C1 segment of cervical spinal cord (tissue), 14 donors: ENCODE measurements around the gene PGS1.
A peak's percentile ranks its signal among the peaks of the same experiment; 100 is the strongest.
"Not testable (repeated sequence)": the region's sequence is repeated elsewhere in the genome, so short reads cannot be mapped to it uniquely, and the experiment has no call there.

Source experiments
- DNase-seq, 14 donors: peaks; one replicate each; lab custom pipeline; 2025; lab: John Stamatoyannopoulos, UW

The PGS1 gene

GRCh38 chr17:78444392-78444791, 65.9 kb downstream of the PGS1 start:
- DNase-seq, result no peak

DNA sequence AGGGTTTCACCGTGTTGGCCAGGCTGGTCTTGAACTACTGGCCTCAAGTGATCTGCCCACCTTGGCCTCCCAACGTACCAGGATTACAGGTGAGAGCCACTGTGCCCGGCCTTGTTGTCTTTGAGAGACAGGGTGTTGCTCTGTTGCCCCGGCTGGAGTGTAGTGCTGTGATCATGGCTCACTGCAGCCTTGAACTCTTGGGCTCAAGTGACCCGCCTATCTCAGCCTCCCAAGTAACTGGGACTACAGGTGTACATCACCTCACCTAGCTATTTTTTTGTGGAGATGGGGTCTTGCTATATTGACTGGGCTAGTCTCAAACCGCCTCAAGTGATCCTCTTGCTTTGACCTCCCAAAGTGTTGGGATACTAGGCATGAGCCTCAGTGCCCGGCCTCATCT, 68.4 kb downstream of the PGS1 start:
- DNase-seq, result no peak

DNA sequence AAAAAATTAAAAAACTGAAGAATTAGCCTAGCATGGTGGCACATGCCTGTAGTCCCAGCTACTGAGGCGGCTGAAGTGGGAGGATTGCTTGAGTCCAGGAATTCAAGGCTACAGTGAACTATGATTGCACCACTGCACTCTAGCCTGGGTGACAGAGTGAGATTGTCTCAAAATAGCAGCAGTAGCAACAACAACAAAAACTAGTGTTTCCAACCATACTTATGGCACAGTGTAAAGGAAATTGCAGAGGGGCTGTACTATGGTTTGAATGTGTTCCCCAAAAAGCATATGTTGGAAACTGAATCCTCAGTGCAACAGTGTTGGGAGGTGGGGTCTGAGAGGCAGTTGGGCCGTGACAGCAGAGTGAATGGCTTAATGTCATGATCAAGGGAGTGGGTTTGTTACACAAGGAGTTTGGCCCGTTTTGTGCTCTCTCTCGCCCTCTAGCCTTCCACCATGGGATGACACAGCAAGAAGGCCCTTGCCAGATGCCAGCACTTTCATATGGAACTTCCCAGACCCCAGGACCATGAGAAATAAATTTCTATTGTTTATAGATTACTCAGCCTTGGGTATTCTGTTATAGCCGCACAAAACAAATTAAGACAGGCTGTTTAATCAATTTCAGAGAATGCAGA, 70.0 kb downstream of the PGS1 start:
- DNase-seq, result no peak

GRCh38 chr17:78449983-78450595, 71.6 kb downstream of the PGS1 start:
- peak in 1 of 14 donors; percentile 35 for DNase-seq

DNA sequence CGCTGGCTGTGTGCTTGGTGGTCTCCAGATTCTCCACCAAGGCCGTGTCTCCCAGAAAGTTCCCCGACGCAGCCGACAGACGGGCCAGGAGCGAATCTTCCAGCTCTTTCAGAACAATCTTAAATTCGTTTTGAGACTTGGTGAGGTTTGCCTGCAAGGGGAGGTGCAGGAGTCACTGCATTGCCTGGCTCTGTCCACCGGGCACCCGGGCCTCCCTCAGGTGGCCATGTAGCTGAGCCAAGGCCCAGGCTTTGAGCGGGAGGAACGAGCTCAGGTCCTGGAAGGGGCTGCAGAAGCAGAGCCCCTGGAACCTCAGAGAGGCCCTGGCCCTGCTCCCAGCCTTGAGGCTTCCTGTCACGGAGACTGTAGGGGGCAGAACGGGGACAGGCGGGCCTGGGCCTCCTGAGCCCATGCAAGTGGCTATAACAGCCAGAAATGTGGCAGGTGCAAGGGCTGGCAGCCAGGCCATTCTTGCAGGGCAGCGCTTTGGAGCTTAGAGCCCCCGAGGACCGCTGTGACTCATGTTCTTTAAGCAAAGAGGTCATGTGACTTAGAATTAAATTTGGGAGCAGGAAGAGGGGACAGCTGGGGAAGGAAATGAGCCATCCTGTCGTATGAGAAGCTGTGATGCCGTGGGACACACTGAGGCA, 72.4 kb downstream of the PGS1 start:
- DNase-seq, result peak in 1 of 14 donors; percentile 86

DNA sequence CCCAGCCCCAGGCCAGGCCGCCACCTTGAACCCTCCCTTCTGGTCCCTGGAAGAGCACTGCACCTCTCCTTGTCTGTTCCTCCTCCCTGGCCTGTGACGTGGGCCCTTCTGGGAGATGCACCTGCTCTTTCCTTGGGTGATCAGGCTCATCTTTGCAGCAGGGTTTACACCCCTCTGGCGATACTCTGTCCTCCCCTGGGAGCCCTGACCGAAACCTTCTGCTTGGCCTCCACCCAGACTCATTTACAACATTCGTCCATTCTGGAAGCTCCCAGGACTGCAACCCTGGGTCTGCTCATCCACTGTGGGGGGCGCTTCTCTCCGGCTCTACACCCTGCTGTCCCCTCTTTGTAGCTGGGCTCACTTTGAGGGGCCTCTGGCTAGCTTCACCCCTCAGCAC, 73.3 kb downstream of the PGS1 start:
- no peak for DNase-seq

DNA sequence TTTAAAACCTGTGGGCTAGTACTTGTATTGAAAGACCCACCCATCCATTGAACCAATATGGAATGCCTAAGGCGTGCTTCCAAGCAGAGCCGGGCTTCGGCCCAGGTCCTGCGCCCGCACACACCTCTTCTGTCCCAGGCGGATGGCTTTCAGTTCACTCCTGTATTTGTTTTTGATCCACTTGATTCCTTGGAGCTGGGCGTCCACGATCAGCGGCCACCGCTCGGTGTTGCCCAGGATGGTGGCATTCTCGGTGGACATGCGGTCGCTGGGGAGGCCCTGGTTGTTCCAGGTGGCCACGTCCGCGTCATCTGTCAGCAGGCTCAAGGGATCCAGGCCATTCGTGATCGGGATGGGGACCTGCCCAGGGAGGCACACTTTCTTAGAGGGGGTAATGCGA, 75.9 kb downstream of the PGS1 start:
- no peak for DNase-seq

DNA sequence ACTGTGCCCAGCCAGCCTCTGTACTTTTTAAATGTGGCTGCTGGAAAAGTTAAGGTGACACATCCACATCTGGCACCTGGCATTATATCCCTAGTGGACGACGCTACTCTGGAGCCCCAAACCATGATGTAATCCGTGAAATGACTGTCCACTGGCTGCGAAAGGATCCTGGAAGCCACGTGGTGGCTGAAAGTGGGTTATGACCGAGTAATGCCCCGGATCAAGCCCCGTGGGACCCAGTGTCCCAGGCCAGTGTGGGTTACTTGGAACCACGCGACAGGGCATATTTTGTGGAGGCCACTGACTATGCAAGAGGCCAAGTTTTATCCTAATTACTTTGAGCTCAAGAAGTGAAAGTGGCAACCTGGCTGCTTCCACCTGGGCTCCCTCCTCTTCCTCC, 79.6 kb downstream of the PGS1 start:
- peak in 4 of 14 donors; percentile 49 to 68 (median 57) for DNase-seq

GRCh38 chr17:78458736-78459335, 80.4 kb downstream of the PGS1 start:
- peak in 13 of 14 donors; percentile 30 to 92 (median 83) for DNase-seq

GRCh38 chr17:78459696-78460095, 81.2 kb downstream of the PGS1 start:
- DNase-seq, result no peak

- no peak for DNase-seq
Measured at GRCh38 chr17:78460176-78460675, 81.8 kb downstream of the PGS1 start.

DNA sequence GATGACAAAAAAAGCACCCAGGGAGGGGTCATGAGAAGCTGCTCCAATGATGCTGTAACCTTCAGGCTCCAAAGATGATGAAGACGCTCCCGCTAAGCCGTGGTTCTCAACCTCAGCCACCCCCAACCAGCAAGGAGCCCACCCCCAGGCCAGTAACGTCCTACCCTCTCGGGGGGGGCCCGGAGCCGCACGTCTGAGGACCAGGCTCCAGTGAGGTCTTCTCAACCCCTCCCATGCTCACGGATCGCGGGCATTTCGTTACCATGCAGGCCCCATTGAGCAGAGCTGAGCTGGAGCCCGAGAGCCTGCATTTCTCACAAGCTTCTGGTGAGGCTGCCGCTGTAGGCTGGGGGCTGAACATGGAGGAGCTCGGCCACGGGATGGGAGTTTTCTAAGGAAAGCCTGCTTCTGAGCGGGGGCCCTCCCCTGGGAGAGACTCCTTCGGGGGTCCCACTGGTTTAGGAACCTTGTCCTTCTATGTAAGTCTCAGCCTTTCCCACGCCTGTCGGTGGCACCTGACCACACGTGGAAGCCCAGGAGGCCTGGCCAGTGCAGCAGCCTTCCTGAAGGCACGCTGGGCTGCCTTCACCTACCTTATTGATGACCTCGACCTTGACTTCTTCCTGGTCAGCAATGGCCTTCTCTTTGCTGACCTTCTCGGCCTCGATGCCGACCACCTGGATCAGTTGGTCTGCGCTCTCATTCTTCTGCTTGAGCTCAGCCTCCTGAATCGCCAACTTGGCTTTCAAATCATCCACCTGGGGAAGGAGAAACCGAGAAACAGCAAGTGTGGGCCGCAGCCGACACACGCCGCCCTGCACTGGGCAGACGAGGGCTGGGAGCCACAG, 82.7 kb downstream of the PGS1 start:
- no peak for DNase-seq

DNA sequence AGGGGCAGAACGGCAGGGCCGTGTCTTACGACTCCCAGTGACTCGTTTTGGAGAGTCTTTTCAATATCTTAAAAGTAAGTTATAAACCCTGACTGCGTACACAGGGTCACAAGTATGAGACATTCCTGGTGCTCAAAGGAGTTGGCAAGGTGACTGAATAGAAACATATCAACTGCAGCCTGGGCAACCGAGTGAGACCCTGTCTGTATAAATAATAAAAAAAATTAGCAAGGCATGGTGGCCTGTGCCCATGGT, 83.3 kb downstream of the PGS1 start:
- no peak for DNase-seq

- DNase-seq, result no peak
Measured at GRCh38 chr17:78462148-78462547, 83.7 kb downstream of the PGS1 start.

DNA sequence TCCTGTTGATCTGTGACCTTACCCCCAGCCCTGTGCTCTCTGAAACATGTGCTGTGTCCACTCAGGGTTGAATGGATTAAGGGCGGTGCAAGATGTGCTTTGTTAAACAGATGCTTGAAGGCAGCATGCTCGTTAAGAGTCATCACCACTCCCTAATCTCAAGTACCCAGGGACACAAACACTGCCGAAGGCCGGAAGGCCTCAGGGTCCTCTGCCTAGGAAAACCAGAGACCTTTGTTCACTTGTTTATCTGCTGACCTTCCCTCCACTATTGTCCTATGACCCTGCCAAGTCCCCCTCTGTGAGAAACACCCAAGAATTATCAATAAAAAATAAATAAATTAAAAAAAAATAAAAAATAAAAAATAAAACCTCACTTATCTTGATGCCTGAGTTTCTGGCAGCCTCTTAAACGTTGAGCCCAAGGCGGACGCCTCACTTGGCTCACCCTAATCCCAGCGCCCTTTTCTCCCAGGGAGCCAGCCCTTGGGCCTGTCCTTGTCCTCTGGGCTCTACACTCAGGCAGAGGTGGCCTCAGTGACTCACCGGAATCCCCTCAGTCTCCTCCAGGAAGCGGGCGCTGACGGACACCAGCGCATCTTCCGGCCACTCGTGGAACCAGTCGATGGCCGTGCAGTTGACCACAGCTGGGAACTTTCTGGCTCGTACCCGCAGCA, 87.8 kb downstream of the PGS1 start:
- DNase-seq, result not testable (repeated sequence)

GRCh38 chr17:78466786-78467715, 88.6 kb downstream of the PGS1 start:
- no peak for DNase-seq

DNA sequence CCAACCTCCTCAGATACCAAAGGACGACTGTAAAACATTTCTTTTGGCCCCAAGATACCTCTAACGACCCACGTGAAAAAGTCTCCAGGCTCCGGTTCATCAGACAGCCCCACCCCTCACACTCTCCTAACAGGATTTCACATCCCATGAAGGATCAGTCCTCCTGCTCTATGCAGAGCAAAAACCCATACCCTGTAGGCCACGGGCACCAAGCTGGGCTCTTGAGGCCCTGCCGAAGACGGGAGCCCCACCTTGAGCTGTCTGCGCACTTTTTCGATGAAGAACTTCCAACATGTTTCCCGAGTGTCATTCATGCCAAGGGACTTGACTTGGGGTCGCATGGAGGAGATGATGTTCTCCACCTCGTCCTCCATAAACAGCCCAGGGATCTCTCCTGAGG, 89.9 kb downstream of the PGS1 start:
- DNase-seq, result no peak

DNA sequence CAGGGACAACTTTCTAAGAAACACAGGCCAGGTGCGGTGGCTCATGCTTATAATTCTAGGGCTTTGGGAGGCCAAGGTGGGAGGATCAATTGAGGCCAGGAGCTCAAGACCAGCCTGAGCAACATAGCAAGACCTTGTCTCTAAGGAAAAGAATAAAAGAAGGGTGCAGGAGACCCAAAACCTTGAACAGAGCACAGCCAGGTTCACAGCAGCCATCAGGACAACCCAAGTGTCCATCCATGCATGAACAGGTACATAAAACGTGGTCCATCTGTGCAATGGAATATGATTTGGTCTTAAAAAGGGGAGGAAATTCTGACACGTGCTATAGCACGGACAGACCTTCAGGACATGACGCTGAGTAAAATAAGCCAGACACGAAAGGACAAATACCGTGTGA, 91.0 kb downstream of the PGS1 start:
- DNase-seq, result no peak

DNA sequence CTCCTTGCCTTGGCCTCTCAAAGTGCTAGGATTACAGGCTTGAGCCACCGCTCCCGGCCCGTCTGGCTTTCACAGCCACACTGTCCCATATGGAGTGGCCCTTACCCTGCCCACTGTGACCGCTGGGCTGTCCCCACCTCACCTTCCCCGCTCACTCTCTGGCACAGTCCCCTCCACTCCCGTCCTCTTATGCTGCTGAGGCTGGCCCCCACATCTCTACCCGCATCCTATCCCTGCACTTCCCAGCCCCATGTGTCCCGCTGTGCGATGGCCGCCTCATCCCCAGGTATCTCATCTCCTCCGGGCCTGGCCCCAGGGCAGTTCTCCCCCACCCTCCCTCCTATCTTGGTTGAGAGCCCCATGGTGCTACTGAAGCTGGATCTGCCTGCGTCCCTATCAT, 93.2 kb downstream of the PGS1 start:
- DNase-seq, result no peak
